Measurements from ENCODE around the gene PICALM.

PICALM gene

DNA sequence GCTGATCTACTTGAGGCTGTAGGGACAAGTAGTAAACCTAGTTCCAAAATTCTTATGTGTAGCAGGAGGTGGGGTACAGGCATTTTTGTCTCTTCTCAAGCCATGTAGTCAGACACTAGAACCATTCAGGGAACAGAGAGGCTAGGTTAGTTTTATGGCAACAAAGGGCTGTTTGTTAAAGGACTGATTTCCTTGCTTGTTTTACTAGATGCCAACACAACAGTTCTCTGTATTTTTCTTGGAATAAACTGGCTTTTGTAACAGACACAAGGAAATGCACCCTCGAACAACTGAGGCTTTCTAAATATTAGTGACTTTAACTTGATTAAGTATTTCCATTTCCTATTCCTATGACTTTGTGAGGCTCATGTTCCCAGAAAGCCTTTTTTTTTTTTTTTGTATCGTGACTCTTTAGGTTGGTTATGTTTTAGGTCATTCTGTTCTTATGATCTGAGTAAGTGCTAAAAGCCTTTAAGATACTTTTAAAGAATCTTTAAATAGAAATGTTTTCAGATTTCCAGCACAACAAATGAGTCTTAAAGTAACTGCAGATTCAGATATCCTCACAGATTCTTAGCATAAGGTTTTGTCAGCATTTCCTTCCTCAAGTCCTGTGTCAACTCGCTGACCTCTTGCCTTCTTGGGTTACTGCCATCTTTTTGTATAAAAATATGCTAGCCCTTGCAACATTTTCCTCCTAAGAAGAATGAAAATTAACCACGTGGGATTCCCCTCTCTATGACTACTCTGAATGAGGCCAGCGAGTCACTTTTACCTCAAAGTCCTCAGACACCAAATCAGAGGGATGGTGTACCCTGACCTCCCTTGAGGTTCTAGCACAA, 121.2 kb downstream of the PICALM start:
- DNase-seq (ENCODE audit: low read depth): no peak
- no peak overlapping the region for H3K4me3 ChIP-seq (ENCODE audit: low read depth, low read length)
- TF ChIP-seq, protein P1, sequence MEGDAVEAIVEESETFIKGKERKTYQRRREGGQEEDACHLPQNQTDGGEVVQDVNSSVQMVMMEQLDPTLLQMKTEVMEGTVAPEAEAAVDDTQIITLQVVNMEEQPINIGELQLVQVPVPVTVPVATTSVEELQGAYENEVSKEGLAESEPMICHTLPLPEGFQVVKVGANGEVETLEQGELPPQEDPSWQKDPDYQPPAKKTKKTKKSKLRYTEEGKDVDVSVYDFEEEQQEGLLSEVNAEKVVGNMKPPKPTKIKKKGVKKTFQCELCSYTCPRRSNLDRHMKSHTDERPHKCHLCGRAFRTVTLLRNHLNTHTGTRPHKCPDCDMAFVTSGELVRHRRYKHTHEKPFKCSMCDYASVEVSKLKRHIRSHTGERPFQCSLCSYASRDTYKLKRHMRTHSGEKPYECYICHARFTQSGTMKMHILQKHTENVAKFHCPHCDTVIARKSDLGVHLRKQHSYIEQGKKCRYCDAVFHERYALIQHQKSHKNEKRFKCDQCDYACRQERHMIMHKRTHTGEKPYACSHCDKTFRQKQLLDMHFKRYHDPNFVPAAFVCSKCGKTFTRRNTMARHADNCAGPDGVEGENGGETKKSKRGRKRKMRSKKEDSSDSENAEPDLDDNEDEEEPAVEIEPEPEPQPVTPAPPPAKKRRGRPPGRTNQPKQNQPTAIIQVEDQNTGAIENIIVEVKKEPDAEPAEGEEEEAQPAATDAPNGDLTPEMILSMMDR (IDR thresholded peaks at IDR 0.05; ENCODE audit: control insufficient read depth, extremely low read depth, insufficient read depth): no peak

DNA sequence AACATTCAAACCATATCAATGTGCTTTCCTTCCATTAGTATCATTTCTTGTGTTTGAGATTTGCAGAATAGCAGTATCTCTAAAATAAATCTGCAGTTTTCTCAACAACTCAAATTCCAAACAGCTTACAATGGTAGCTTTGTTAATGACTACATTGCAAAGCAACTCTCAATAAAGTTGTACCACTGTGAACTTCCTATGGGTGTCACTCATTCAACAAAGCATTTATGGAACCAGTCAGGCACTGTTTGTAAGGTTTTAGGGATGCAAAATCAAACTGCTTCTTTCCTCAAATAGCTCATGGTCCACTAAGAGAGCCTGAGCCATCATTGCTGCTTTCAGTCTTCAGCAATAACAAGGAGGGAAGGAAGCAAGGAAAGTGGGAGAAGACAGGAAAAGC, 122.7 kb downstream of the PICALM start:
- TF ChIP-seq, protein P1 (IDR thresholded peaks at IDR 0.05; ENCODE audit: control insufficient read depth, extremely low read depth, insufficient read depth): peak; percentile 11; the same call in 1 of the 2 replicates
- H3K4me3 ChIP-seq (ENCODE audit: low read depth, low read length): no peak overlapping the region
- no peak for DNase-seq (ENCODE audit: low read depth)

DNA sequence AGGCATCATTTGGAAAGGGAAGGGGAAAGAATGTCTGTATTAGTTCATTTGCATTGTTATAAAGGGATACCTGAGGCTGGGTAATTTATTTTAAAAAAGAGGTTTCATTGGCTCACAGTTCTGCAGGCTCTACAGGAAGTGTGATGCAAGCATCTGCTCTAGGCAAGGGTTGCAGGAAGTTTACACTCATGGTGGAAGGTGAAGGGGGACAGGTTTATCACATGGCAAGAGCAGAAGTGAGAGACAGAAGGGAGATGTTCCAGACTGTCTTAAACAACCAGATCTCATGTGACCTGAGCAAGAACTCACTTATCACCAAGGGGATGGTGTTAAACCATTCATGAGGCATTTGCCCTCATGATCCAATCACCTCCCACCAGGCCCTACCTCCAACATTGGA, 123.1 kb downstream of the PICALM start:
- DNase-seq (ENCODE audit: low read depth): no peak
- H3K4me3 ChIP-seq (ENCODE audit: low read depth, low read length): no peak overlapping the region
- TF ChIP-seq, protein P1 (IDR thresholded peaks at IDR 0.05; ENCODE audit: control insufficient read depth, extremely low read depth, insufficient read depth): no peak

DNA sequence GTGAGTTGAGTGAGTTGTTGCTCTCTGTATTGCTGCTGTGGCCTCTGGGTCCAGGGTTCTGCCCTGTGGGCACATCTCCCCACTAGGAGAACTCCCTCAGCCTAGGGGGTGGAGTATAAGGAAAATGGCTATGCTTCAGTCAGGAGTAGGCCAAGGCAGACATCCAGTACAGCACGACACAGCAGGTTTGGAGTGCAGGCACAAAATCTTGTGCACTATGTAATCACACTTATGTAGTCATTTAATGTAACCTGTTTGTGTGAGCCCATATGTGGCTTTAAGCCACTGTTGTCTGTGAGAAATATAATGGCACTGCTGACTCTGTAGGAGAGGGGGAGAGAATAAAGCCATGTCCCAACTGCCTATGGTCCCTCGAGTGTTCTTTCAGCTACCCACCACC, 123.6 kb downstream of the PICALM start:
- TF ChIP-seq, protein P1 (IDR thresholded peaks at IDR 0.05; ENCODE audit: control insufficient read depth, extremely low read depth, insufficient read depth): no peak
- no peak overlapping the region for H3K4me3 ChIP-seq (ENCODE audit: low read depth, low read length)
- no peak for DNase-seq (ENCODE audit: low read depth)

DNA sequence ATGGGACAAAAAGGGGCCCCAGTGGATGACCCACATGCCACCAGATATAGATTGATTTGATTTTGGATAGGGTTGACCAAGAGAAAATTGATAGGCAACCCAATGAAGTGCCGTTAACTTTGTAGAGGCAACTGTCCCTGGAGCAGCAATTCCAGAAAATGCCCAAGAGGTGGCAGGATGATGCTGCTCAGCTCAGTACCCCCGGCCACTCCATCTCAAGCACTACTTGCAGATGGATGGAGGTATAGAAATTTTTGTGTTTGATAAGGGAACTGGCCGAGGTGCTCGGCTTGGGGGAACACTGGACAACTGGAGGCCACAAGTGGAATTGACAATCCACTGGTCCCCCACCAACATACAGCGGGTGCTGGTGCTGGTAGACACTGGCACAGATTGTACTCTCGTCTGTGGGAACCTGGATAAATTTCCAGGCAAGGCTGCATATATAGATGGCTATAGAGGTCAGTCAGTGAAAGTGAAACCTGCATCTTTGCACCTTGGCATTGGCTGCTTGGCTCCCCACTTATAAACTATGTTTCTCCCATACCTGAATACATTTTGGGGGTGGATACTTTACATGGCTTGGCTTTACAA, 127.4 kb downstream of the PICALM start:
- DNase-seq (ENCODE audit: low read depth): peak; percentile 21
- H3K4me3 ChIP-seq (ENCODE audit: low read depth, low read length): no peak overlapping the region
- TF ChIP-seq, protein P1 (IDR thresholded peaks at IDR 0.05; ENCODE audit: control insufficient read depth, extremely low read depth, insufficient read depth): peak; percentile 84

DNA sequence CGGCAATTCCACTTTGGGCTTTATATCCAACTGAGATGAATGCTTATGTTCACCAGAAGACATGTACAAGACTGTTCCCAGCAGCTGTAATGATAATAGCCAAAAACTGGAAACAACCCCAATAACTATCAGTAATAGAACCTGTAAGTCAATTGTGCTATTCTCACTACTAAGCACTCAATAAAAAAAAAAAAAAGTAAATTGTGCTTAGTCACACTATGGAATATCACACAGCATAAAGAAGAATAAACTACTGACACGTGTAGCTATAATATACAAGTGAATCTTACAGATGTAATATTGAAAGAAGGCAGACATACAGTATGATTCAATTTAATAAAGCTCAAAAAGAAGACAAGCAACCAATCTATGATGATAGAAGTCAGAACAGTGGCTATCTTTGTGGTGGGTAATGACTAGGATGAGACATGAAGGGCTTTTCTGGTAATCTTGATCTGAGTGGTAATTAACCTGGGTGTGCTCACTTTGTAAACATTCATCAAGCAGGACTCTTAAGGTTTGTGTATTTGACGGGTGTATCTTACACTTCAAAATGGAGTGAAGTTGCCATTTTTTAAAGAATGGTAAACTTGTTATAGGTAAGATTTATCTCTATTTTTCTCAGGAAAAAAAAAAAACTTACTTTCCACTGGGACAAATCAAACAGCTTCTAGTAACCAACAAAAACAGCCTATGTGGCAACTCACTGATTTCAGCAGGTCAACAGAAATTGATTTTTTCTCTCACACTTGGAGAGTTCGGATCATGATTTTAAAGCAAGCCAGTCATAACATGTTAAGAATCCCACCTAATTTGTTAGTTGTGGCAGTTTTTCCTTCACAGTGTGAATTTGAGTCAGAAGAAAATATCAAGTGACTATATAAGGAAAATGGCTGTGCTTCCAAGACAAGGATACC, 129.5 kb downstream of the PICALM start:
- DNase-seq (ENCODE audit: low read depth): no peak
- TF ChIP-seq, protein P1 (IDR thresholded peaks at IDR 0.05; ENCODE audit: control insufficient read depth, extremely low read depth, insufficient read depth): no peak

More for the DNA sequence above, 129.5 kb downstream of the PICALM start:
- no peak overlapping the region for H3K4me3 ChIP-seq (ENCODE audit: low read depth, low read length)

All from LNCaP clone FGC (cell line).